ENCODE data around the gene RER1. TPM values are rescaled to one million over a fixed set of nuclear protein-coding genes. Genes with fewer than 3 reads are reported as not detected.

Gene RER1
- total RNA-seq, 2 donors from 2014 or later: 38.8 to 47.2 TPM

DNA sequence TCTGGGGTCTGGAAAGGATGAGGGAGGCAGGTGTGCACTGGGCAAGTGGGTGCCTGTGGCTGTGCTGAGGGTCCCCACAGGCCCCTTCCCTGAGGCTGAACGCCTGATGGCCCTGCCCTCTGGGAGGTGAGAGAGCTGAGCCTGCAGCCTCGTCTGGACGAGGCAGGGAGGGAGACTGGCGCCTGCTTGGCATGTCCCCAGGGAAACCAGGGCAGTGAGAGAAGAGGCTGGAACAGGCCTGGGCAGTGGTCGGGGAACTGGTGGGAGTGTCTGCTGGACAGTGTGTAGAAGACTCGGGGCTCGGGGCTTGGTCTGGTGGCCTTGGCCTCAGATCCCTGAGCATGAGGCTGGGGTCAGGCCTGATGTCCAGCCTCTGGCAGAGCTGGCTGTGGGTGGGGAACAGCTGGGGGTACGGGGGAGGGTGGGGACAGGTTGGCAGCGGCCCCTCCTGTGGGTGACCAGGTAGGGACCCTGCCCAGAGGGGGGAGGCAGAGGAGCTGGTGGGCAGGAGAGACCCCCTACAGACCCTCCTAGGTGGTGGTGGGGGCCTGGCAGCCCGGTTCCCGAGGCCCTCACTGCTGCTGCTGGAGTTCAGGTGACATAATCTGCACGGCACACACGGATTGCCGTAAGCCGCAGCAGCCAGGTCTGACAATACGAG, 53.7 kb downstream of the RER1 start:
- DNase-seq (ENCODE audit: low spot score): no peak
- Histone ChIP-seq H3K27ac (no peak overlapping the region), H3K4me3 (no peak overlapping the region), H3K36me3 (no peaks in the 10 kb centered on the region), H3K4me1 (no peaks in the 10 kb centered on the region), H3K27me3 (peaks cover 0 to 2% of the 10 kb centered on the region in 2 donors), H3K9me3 (no peaks in the 10 kb centered on the region)
- no peak for TF ChIP-seq CTCF (IDR thresholded peaks at IDR 0.05)

DNA sequence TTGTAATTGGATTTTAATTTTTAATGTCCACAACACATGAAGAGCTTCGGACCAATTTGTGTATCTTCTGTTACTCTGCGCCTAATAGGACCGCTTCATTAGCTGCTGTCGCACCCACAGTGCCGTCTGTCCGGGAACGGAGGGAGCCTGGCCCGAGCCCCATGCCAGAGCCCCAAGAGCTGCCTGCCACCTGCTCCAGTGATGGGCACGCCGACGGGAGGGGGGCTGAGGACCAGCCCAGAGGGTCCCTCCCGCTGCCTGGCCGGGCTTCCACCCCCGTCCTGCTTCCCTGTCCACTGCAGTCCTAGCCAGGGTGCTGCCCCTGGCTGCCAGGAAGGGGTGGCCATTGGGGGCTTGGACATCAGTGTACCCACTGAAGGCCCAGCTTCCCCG, 54.2 kb downstream of the RER1 start:
- DNase-seq (ENCODE audit: low spot score): no peak
- no peak for TF ChIP-seq CTCF (IDR thresholded peaks at IDR 0.05)
- Histone ChIP-seq H3K36me3 (no peaks in the 10 kb centered on the region), H3K27me3 (peaks cover 0 to 2% of the 10 kb centered on the region in 2 donors), H3K4me1 (no peaks in the 10 kb centered on the region), H3K9me3 (no peaks in the 10 kb centered on the region), H3K27ac (no peak overlapping the region), H3K4me3 (no peak overlapping the region)

GRCh38 chr1:2446394-2446793, 54.8 kb downstream of the RER1 start:
- H3K36me3 ChIP-seq: no peaks in the 10 kb centered on the region
- DNase-seq (ENCODE audit: low spot score): no peak
- no peak overlapping the region for H3K27ac ChIP-seq
- H3K9me3 ChIP-seq: no peaks in the 10 kb centered on the region
- H3K4me3 ChIP-seq: no peak overlapping the region
- H3K4me1 ChIP-seq: no peaks in the 10 kb centered on the region
- no peak for TF ChIP-seq CTCF (IDR thresholded peaks at IDR 0.05)
- H3K27me3 ChIP-seq: peaks cover 1 to 2% of the 10 kb centered on the region in 2 donors

- H3K27ac ChIP-seq: no peak overlapping the region
- H3K27me3 ChIP-seq: peaks cover 2 to 4% of the 10 kb centered on the region in 2 donors
- no peak overlapping the region for H3K4me3 ChIP-seq
- H3K4me1 ChIP-seq: no peaks in the 10 kb centered on the region
- TF ChIP-seq CTCF (IDR thresholded peaks at IDR 0.05): no peak
- DNase-seq (ENCODE audit: low spot score): no peak
- no peaks in the 10 kb centered on the region for H3K9me3 ChIP-seq
- H3K36me3 ChIP-seq: no peaks in the 10 kb centered on the region
These were observed 55.2 kb downstream of the RER1 start for GRCh38 chr1:2446861-2447260.

DNA sequence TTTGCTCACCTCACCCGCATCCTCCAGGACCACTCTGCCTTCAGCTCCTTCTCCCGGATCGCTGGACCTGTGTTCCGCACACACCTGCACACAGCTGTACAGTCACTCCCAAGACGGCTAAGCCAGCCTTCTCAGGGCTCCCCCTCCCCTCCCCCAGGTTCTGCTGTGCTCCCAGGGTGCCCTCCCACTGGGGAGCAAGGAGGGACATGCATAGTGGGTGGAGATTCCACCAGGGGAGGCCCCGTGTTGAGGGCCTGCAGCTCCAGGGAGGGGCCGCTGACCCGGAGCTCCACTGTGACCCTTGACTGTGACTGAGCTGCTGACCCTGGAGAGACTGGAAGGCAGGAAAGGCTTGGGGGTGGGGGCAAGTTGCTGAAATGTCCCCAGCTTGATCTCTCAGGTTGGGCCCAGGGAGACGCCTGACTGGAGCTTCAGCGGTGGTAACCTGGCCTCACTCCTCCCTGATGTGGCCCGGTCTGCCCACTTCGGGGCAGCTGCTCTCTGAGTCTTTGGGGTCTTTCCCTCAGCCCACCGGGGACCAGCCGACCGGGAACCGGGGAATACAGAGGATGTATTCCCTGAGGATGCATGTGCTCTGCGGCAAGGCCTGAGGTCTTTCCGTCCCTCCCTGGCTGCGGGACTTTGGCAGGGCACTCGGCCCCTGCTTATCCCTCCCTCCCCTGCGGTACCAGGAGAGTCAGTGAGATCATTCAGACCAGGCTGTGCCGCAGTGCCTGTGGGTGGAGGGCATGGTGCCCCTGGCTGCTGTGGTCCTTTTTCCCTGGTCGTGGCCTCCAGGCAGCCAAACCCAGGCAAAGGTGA, 55.8 kb downstream of the RER1 start:
- DNase-seq (ENCODE audit: low spot score): no peak
- no peak for TF ChIP-seq CTCF (IDR thresholded peaks at IDR 0.05)
- H3K27me3 ChIP-seq: peaks cover 2 to 7% of the 10 kb centered on the region in 2 donors
- H3K4me1 ChIP-seq: no peaks in the 10 kb centered on the region
- no peaks in the 10 kb centered on the region for H3K9me3 ChIP-seq
- no peaks in the 10 kb centered on the region for H3K36me3 ChIP-seq
- no peak overlapping the region for H3K27ac ChIP-seq
- H3K4me3 ChIP-seq: no peak overlapping the region
